ENCODE results near the gene ME2. TPM values are rescaled to one million over a fixed set of nuclear protein-coding genes. Genes with fewer than 3 reads are reported as not detected.

ME2 gene
- total and polyA plus RNA-seq, 2 of the 8 experiments (the other 6 are each of a cell fraction or from before 2014, with no cell fraction given) = 54.7 to 66.9 TPM

- no peaks in the 10 kb centered on the region for H3K79me2 ChIP-seq (ENCODE audit: control insufficient read depth in 1 of 2, insufficient read depth in 2 of 2, low read length in 2 of 2)
- no peak overlapping the region for H3K23ac ChIP-seq (ENCODE audit: insufficient read length)
- H4K5ac ChIP-seq (ENCODE audit: insufficient read length, low read depth, low read length) = no peak overlapping the region
- no peak overlapping the region for H2BK12ac ChIP-seq (ENCODE audit: low read depth, low read length)
- H3K18ac ChIP-seq (ENCODE audit: extremely low read depth, low read length) = no peak overlapping the region
- H3K23me2 ChIP-seq (ENCODE audit: low read depth, low read length) = no peaks in the 10 kb centered on the region
- H3K4me1 ChIP-seq (replicated peaks in 1 of 4; ENCODE audit: control insufficient read depth in 3 of 4, insufficient read depth in 4 of 4, low read length in 3 of 4) = peaks cover 0 to 3% (median 0%) of the 10 kb centered on the region in 4 experiments; a peak in 2 of 7 replicates
- no peaks in the 10 kb centered on the region for H3K9me3 ChIP-seq (ENCODE audit: insufficient read depth in 2 of 2, low read depth in 1 of 2, low read length in 1 of 2)
- H4K20me1 ChIP-seq (replicated peaks in 1 of 2; ENCODE audit: control insufficient read depth in 1 of 2, insufficient read depth in 2 of 2, low read length in 2 of 2) = no peaks in the 10 kb centered on the region
- no peaks in the 10 kb centered on the region for H3K79me1 ChIP-seq (ENCODE audit: low read depth, low read length)
- no peak overlapping the region for H4K8ac ChIP-seq (ENCODE audit: extremely low read depth, insufficient read depth, low read length)
- ChIA-PET POLR2A (ENCODE audit: partially characterized antibody) (no interaction called here), CTCF (ENCODE audit: partially characterized antibody) (interaction anchor here (0.6 kb wide), 1 partner anchor 264 kb away, joined by 3 read pairs; no protein-coding TSS in a partner anchor)
- H3K14ac ChIP-seq (ENCODE audit: insufficient read length) = no peak overlapping the region
- no peak overlapping the region for H3K9ac ChIP-seq (replicated peaks in 1 of 4; ENCODE audit: extremely low read depth in 1 of 4, low read depth in 3 of 4, low read length in 3 of 4)
- 87% methylated on average over 3 of the region's 3 CpGs; no CpG with 5 or more reads in 1 of the 2 experiments for WGBS, 2 experiments (ENCODE audit: extremely low coverage in 1 of 2, insufficient coverage in 1 of 2, insufficient read length in 1 of 2, insufficient replicate concordance in 2 of 2, low coverage in 1 of 2, low lambda C conversion rate in 2 of 2, missing lambda C conversion rate in 1 of 2)
- H3K4ac ChIP-seq (replicated peaks; ENCODE audit: insufficient read length, low read depth, low read length) = no peak overlapping the region
- FAIRE-seq (no peak), DNase-seq (ENCODE audit: low read depth in 1 of 2, low spot score in 2 of 2) (no peak)
- no peak overlapping the region for H3K27ac ChIP-seq (ENCODE audit: low read depth, low read length)
- H2AK5ac ChIP-seq (ENCODE audit: low read depth, low read length) = no peak overlapping the region
- no peak overlapping the region for H3K4me3 ChIP-seq (ENCODE audit: extremely low read depth in 1 of 4, insufficient read depth in 2 of 4, low read depth in 3 of 4, low read length in 4 of 4)
- H2BK15ac ChIP-seq (ENCODE audit: low read length) = no peak overlapping the region
- no peak overlapping the region for H2BK120ac ChIP-seq (replicated peaks; ENCODE audit: low read depth, low read length)
- no peak overlapping the region for H2BK20ac ChIP-seq (ENCODE audit: low read length)
- H2BK5ac ChIP-seq (ENCODE audit: low read depth, low read length) = no peak overlapping the region
- H3K4me2 ChIP-seq (ENCODE audit: insufficient read depth in 1 of 2, low read depth in 2 of 2, low read length in 2 of 2) = no peak overlapping the region
- H3K56ac ChIP-seq (replicated peaks; ENCODE audit: insufficient read length, low read depth, low read length) = no peak overlapping the region
- no peak overlapping the region for H4K91ac ChIP-seq (replicated peaks; ENCODE audit: insufficient read length, low read length)
- no peaks in the 10 kb centered on the region for H3K36me3 ChIP-seq (ENCODE audit: control insufficient read depth in 2 of 4, insufficient read depth in 4 of 4, low read length in 3 of 4)
- H2AFZ ChIP-seq (ENCODE audit: low read length) = no peak overlapping the region
- H3K27me3 ChIP-seq (replicated peaks in 1 of 4; ENCODE audit: control insufficient read depth in 3 of 4, extremely low read depth in 1 of 4, insufficient read depth in 3 of 4, low read length in 3 of 4) = no peaks in the 10 kb centered on the region
- TF ChIP-seq NANOG (IDR thresholded peaks at IDR 0.05; ENCODE audit: insufficient read depth, low read depth, low read length, poor library complexity, severe bottlenecking) = no peak
- TF ChIP-seq RXRA (IDR thresholded peaks at IDR 0.05; ENCODE audit: insufficient read depth, low read depth, low read length) = no peak
- no peak for TF ChIP-seq GABPA (IDR thresholded peaks at IDR 0.05; ENCODE audit: borderline replicate concordance, insufficient read depth, low read length)
- no peak for TF ChIP-seq SP4 (IDR thresholded peaks at IDR 0.05; ENCODE audit: low read length)
- TF ChIP-seq JUN (IDR thresholded peaks at IDR 0.05; ENCODE audit: low read depth, low read length) = no peak
- TF ChIP-seq CEBPB (IDR thresholded peaks at IDR 0.05; ENCODE audit: low read depth, low read length) = no peak
- no peak for TF ChIP-seq ATF3 (IDR thresholded peaks at IDR 0.05; ENCODE audit: insufficient read depth, low read depth, low read length)
- no peak for TF ChIP-seq CHD2 (IDR thresholded peaks at IDR 0.05; ENCODE audit: low read length)
- no peak for TF ChIP-seq TAF7 (optimal IDR thresholded peaks at IDR 0.05; ENCODE audit: borderline replicate concordance, low read depth, low read length)
- no peak for TF ChIP-seq KDM5A (IDR thresholded peaks at IDR 0.05; ENCODE audit: low read length)
- no peak for TF ChIP-seq CTCF (IDR thresholded peaks at IDR 0.05; ENCODE audit: control extremely low read depth in 1 of 3, insufficient read depth in 1 of 3, low read depth in 1 of 3, low read length in 3 of 3)
These were observed 7.1 kb upstream of the ME2 start for GRCh38 chr18:50871846-50872245.

All from H1 (cell line).